Fibroblast of villous mesenchyme (primary cell): ENCODE data around the gene EPM2A. TPM values are rescaled to one million over a fixed set of nuclear protein-coding genes. Genes with fewer than 3 reads are reported as not detected.
A peak's percentile ranks its signal among the peaks of the same experiment; 100 is the strongest.

Source experiments
- DNase-seq: peaks from one replicate; pipeline ENCODE4 v3.0.0-alpha.2; 2010; ENCODE audit warnings: low read depth
- H3K4me3 ChIP-seq: 2 replicates; pipeline ENCODE4 v1.5.1; 2011; ENCODE audit warnings: low read depth, mild to moderate bottlenecking, low read length
- CTCF ChIP-seq: IDR thresholded peaks from 2 replicates; pipeline ENCODE4 v1.5.1; 2012; ENCODE audit warnings: low read depth, mild to moderate bottlenecking, low read length; ENCODE audit not compliant: insufficient read depth
- total RNA-seq: library from RNA; depleted of rRNA; stranded (reverse); fragments of >200 nt; gene quantifications from 2 replicates; pipeline ENCODE4 v1.2.3, GENCODE V29; 2012

The EPM2A gene
- total RNA-seq, 1 donor, result 7.8 TPM

- H3K4me3 ChIP-seq, result no peak overlapping the region
- no peak for TF ChIP-seq CTCF
- DNase-seq, result no peak
These were observed 131.9 kb downstream of the EPM2A start for GRCh38 chr6:145603424-145603833.

DNA sequence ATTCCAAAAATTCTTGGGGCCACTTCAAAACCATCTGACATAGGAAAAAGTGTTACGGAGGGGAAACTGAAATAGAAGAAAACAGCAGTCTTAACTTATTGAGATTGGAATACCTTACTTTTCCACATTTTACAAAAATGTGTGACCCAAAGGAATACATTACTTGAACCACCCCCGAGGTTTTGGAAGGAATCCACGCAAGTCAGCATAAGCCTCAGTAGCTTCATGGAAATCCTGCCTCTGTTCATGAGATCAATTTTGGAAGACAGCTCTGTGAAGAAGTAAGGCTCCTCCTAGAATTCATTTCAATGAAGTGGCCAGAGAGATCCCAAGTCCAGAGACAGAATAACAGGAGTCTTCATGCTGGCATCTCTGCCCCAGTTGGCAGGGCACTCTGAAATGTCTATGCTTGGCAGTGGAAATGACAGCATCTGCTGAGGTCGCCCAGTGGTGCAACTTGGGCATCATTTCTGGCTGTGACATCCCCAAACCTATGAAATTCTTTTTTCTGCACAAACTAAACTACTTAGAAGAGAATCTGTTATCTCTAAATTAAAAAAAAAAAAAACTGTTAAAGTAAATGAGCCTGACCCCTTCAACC is 132.5 kb downstream of the EPM2A start:
- DNase-seq, result no peak
- no peak overlapping the region for H3K4me3 ChIP-seq
- TF ChIP-seq CTCF, result no peak

DNA sequence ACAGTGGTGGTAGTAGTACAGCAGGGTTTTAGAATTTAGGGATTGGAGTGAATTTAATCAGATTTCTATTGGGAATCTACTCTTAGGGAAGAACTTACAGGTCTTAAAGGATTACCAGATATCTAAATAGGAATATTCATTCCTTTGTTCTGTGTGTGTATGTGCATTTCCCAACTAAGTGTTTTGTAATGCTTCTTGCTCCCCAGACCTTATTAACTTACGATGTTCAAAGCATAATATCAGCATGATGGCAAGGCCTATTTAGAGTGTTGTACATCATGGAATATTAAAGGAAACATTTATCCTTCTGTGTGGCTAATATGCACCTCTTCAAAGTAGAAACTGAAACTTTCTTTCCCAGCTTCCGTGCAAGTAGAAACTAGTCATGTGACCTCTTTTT is 133.9 kb downstream of the EPM2A start:
- H3K4me3 ChIP-seq, result no peak overlapping the region
- TF ChIP-seq CTCF, result no peak
- DNase-seq, result no peak

DNA sequence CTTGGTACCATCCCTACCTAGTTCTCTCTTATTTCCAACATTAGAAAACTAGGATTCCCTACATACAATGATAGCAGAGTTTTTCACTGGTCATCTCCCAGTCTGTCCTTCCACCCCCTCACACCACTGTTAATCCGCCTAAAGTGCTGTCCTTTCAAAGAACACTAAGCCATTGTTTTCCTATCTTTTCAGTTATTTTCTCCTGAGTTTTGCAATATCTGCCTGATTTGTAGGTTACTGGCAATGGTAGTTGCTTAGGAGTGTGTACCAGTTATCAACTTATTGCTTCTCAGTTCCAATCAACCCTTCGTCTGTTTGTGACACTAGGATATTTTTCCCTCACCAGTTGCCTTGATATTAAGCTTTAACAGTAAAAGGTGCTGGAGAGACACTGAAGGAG is 135.0 kb downstream of the EPM2A start:
- TF ChIP-seq CTCF, result no peak
- H3K4me3 ChIP-seq, result no peak overlapping the region
- no peak for DNase-seq

GRCh38 chr6:145588981-145589380 is 146.3 kb downstream of the EPM2A start:
- H3K4me3 ChIP-seq, result no peak overlapping the region
- DNase-seq, result peak; percentile 7
- TF ChIP-seq CTCF, result no peak

GRCh38 chr6:145587334-145587733 is 148.0 kb downstream of the EPM2A start:
- no peak overlapping the region for H3K4me3 ChIP-seq
- no peak for TF ChIP-seq CTCF
- DNase-seq, result peak; percentile 17

DNA sequence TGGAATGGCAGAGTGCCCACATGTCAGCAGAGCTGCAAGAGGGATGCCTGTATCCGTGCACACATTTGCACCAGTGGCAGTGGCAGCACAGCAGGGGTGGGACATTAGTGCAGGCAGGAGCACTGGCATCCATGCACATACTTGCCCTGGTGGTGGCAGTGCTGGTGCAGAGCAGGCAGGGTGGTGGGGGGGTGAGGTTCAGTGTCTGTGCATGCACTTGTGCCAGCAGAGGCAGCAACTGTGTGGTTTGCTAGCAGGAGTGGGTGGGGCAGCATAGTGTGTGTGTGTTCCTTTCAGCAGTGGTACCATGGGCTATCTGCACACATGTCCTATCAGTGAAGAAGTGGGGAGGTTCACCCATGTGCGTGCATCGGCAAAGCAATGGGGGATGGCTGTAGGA is 151.6 kb downstream of the EPM2A start:
- no peak for DNase-seq
- no peak for TF ChIP-seq CTCF
- H3K4me3 ChIP-seq, result no peak overlapping the region
